NB4 (cell line): Measurements from ENCODE around the gene MEX3D.
"Not testable (repeated sequence)": the region's sequence is repeated elsewhere in the genome, so short reads cannot be mapped to it uniquely, and the experiment has no call there.

ENCODE experiments used
- DNase-seq: peaks from one replicate; pipeline ENCODE4 v3.0.0; 2010; ENCODE audit warnings: low read depth
- H3K4me3 ChIP-seq: one replicate; pipeline ENCODE4 v1.5.1; 2011; ENCODE audit warnings: mild to moderate bottlenecking, low read depth, low read length, moderate library complexity
- MYC ChIP-seq: IDR thresholded peaks from 2 replicates; pipeline ENCODE4 v1.6.1; 2011; ENCODE audit warnings: low read depth, low read length
- POLR2A ChIP-seq: IDR thresholded peaks from 2 replicates; pipeline ENCODE4 v1.6.1; 2011; ENCODE audit warnings: mild to moderate bottlenecking; ENCODE audit not compliant: insufficient read length; ENCODE audit errors: extremely low read depth
- TF ChIP-seq, protein P1 (sequence below): IDR thresholded peaks from 2 replicates; pipeline ENCODE4 v1.6.1; 2011; ENCODE audit warnings: low read depth, low read length
- TF ChIP-seq, protein P2 (sequence below): IDR thresholded peaks from one replicate; pipeline ENCODE4 v1.5.1; 2012; ENCODE audit warnings: low read depth, low read length

The MEX3D gene

DNA sequence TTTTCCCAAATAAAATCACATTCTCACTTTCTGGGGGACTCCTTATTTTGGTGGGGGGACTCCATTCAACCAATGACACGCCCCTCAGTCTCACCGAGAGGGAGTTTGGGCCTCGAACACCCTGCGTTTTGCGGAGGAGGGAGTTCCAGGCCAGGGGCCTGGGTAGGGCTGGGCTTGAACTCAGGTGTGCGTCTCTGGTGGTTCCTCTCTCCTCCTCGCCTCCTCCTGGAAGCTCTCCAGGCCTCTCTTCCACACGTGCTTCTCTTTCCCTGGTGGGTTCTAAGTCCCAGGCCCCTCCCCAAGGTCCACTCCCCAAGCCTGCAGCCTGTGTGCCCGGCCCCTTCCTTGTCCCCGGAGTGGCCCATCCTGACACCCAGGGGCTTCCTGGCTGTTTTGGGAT is 14.7 kb downstream of the MEX3D start:
- H3K4me3 ChIP-seq, result no peak overlapping the region
- DNase-seq, result no peak
- no peak for TF ChIP-seq POLR2A

DNA sequence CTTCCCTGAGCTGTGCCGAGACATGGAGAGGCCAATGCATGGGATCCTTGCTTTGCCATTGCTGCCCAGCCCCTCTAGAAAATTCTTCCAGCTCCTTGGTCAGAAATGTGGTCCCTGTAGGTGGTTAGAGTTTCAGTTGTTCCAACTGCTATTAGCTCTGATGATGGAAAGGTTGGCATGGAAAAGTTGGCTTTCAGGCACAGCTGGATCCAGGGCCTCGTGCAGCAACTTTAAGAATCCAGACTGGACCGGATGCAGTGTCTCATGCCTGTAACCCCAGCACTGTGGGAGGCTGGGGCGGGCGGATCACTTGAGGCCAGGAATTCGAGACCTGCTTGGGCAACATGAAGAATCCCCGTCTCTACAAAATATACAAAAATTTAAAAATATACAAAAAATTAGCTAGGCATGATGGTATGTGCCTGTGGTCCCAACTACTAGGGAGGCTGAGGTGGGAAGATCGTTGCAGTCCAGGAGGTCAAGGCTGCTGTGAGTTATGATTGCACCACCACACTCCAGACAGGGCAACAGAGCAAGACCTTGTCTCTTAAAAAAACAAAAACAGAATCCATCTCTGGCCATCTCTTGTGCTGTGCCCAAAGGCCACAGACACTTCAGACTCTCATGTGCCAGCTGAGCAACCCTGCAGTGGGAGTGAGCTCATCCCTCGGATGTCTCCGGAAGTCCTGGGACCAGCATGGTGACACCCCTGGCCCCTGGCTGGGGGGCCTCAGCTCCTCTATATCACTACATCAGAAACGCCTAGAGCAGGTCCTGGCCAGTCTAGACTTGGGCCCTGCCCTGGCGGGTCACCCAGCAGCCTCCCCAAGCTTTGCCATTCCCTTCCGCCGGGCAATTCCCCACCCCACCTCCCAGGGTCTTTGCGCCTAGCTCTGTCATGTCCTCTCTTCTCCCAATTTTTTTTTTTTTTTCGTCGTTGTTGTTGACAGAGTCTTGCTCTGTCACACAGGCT is 16.8 kb downstream of the MEX3D start:
- TF ChIP-seq, protein P1, sequence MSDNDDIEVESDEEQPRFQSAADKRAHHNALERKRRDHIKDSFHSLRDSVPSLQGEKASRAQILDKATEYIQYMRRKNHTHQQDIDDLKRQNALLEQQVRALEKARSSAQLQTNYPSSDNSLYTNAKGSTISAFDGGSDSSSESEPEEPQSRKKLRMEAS, result no peak
- TF ChIP-seq, protein P2, sequence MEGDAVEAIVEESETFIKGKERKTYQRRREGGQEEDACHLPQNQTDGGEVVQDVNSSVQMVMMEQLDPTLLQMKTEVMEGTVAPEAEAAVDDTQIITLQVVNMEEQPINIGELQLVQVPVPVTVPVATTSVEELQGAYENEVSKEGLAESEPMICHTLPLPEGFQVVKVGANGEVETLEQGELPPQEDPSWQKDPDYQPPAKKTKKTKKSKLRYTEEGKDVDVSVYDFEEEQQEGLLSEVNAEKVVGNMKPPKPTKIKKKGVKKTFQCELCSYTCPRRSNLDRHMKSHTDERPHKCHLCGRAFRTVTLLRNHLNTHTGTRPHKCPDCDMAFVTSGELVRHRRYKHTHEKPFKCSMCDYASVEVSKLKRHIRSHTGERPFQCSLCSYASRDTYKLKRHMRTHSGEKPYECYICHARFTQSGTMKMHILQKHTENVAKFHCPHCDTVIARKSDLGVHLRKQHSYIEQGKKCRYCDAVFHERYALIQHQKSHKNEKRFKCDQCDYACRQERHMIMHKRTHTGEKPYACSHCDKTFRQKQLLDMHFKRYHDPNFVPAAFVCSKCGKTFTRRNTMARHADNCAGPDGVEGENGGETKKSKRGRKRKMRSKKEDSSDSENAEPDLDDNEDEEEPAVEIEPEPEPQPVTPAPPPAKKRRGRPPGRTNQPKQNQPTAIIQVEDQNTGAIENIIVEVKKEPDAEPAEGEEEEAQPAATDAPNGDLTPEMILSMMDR, result no peak
- TF ChIP-seq POLR2A (no peak), MYC (no peak)
- no peak overlapping the region for H3K4me3 ChIP-seq
- DNase-seq, result no peak

DNA sequence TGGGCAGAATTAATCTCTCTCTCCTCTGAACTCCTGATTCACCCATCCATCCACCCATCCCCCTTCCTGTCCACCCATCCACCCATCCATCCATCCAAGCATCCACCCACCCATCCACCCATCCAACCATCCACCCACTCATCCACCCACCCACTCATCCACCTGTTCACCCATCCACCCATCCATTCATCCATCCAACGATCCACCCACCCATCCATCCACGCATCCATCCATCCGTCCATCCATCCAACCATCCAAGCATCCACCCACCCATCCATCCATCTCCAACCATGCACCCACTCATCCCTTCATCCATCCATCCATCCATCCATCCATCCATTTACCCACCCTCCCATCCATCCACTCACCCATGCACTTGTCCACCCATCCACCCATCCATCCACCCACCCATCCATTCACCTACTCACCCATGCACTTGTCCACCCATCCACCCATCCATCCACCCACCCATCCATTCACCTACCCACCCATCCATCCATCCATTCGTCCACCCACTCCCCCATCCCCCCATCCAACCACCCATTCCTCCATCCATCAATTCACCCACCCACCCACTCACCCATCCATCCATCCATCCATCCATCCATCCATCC is 18.7 kb downstream of the MEX3D start:
- no peak for DNase-seq
- no peak overlapping the region for H3K4me3 ChIP-seq
- no peak for TF ChIP-seq POLR2A
- TF ChIP-seq, protein P2, result no peak
- TF ChIP-seq, protein P1, result no peak
- no peak for TF ChIP-seq MYC

DNA sequence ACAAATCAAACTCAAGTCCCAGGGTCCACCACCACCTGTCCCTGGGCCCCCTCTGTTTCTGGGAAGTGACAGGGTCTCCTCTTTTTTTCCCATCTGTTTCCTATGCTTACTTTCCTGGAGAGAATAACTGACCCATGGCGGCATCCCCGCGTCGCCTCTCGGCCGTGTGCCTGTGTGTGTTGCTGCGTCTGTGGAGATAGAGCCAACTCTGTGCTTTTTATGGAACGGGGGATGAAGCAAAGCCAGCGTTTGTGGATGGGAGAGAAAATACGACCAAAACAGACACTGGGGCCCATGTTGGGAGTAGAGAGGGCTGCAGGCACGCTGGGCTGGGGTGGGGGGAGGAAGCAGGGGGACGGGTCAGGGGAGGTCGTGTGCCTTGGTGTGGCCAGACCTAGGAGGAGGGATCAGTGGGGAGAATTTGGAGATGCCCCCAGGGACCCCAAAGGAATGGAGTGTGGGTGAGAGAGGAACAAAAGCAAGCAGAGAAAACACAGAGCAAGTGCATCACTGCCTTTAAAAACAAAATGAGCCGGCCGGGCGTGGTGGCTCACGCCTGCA is 27.7 kb downstream of the MEX3D start:
- TF ChIP-seq, protein P2, result no peak
- TF ChIP-seq, protein P1, result no peak
- TF ChIP-seq POLR2A (no peak), MYC (no peak)
- no peak for DNase-seq

DNA sequence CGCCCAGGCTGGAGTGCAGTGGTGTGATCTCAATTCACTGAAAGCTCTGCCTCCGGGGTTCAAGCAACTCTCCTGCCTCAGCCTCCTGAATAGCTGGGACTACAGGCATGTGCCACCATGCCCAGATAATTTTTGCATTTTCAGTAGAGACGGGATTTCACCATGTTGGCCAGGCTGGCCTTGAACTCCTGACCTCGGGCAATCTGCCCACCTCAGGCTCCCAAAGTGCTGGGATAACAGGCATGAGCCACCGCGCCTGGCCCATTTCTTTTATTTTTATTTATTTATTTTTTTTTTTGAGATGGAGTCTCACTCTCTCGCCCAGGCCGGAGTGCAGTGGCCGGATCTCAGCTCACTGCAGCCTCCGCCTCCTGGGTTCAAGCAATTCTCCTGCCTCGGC is 28.4 kb downstream of the MEX3D start:
- H3K4me3 ChIP-seq, DNase-seq: not testable (repeated sequence)

More for the DNA sequence above, 27.7 kb downstream of the MEX3D start:
- H3K4me3 ChIP-seq, result no peak overlapping the region

DNA sequence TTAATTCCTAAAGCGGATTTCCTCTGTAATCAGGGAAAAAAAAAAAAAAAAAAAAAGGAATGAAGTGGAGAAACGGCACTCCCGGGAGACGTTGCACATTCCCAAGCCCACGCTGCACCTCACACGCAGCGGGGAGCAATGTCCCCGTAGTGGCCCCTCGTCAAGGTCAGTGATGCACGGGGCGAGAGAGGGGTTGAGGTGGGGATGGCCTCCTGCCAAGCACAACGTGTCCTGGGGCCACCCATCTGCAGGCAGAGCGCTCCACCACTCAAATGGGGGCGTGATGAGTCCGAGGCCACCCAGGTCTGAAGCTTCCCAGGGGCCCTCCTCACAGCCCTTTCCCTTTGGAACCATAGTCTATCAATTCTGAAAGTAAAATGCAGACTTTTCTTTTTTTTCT is 29.1 kb downstream of the MEX3D start:
- no peak for TF ChIP-seq MYC
- no peak for TF ChIP-seq POLR2A
- TF ChIP-seq, protein P2, result no peak
- TF ChIP-seq, protein P1, result no peak
- no peak overlapping the region for H3K4me3 ChIP-seq
- DNase-seq, result no peak

DNA sequence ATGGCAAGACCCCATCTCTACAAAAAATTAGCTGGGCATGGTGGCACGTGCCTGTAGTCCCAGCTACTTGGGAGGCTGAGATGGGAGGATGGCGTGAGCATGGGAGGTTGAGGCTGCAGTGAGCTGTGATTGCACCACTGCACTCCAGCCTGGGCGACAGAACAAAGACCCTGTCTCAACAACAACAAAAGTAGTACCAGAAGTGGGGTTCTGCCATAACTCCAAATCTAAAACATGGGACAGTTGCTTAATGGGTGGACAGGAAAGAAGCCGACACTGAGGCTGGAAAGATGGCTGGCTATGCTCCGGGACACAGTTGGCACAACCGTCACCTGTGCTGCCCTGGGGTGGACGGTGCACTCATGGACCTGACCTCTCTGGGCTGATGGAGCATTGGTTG is 32.4 kb downstream of the MEX3D start:
- not testable (repeated sequence) for DNase-seq, H3K4me3 ChIP-seq
